HG03521 (cell line): ENCODE data around the gene SOCS3.
"Not testable (repeated sequence)": the region's sequence is repeated elsewhere in the genome, so short reads cannot be mapped to it uniquely, and the experiment has no call there.

Experiments
- ATAC-seq: cut with Tn5 transposase; IDR thresholded peaks from one replicate; pipeline ENCODE4 v1.9.1; 2021; ENCODE audit warnings: mild to moderate bottlenecking, moderate library complexity; ENCODE audit not compliant: unreplicated experiment

The SOCS3 gene

GRCh38 chr17:78332991-78333390 lies 26.9 kb downstream of the SOCS3 start:
- no peak for ATAC-seq

GRCh38 chr17:78331355-78331754 lies 28.5 kb downstream of the SOCS3 start:
- ATAC-seq, result not testable (repeated sequence)

GRCh38 chr17:78330570-78331224 lies 29.2 kb downstream of the SOCS3 start:
- no peak for ATAC-seq

- ATAC-seq, result no peak
These were observed 30.4 kb downstream of the SOCS3 start for GRCh38 chr17:78329263-78330059.

- ATAC-seq, result no peak
These were observed 32.0 kb downstream of the SOCS3 start for GRCh38 chr17:78327880-78328279.

- ATAC-seq, result no peak
These were observed 34.7 kb downstream of the SOCS3 start for GRCh38 chr17:78325076-78325687.

GRCh38 chr17:78324391-78325075 lies 35.3 kb downstream of the SOCS3 start:
- no peak for ATAC-seq

- no peak for ATAC-seq
These were observed 36.0 kb downstream of the SOCS3 start for GRCh38 chr17:78323826-78324390.

GRCh38 chr17:78322858-78323455 lies 36.9 kb downstream of the SOCS3 start:
- no peak for ATAC-seq

- ATAC-seq, result no peak
These were observed 37.5 kb downstream of the SOCS3 start for GRCh38 chr17:78322327-78322857.

GRCh38 chr17:78318843-78319242 lies 41.0 kb downstream of the SOCS3 start:
- ATAC-seq, result no peak

GRCh38 chr17:78318407-78318806 lies 41.5 kb downstream of the SOCS3 start:
- no peak for ATAC-seq

- ATAC-seq, result no peak
These were observed 42.0 kb downstream of the SOCS3 start for GRCh38 chr17:78317794-78318400.

GRCh38 chr17:78316867-78317789 lies 42.7 kb downstream of the SOCS3 start:
- no peak for ATAC-seq

GRCh38 chr17:78316115-78316866 lies 43.6 kb downstream of the SOCS3 start:
- no peak for ATAC-seq

GRCh38 chr17:78315355-78316114 lies 44.3 kb downstream of the SOCS3 start:
- ATAC-seq, result no peak

GRCh38 chr17:78314683-78315354 lies 45.1 kb downstream of the SOCS3 start:
- no peak for ATAC-seq
